Measurements from ENCODE around the gene ASPM. TPM values are rescaled to one million over a fixed set of nuclear protein-coding genes. Genes with fewer than 3 reads are reported as not detected.

The ASPM gene
- total RNA-seq, 1 experiment from 2014 or later = 29.9 TPM

DNA sequence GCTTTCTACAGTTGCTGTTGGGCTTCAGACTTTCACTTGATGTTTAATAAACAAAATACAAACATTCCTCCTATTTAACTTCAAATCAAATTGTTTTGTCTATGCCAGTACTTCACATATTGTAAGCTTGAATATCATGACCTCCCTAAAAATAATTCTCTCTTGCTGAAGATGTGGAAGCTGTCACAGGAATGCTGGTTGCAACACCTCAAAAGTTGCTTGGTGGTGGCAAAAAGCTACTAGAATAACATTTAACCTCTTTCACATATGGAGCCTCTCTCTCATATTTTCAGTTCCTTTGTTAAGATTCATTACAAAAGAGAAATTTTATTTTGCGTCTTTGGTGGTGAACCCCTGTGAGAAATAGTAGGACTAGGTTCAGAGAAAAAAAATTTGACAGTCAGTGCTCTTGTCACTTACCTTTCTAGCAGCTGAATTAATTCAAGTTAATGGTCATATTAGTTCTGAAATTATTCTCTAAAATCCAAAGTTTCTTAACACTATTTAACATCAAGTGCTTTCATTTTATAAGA, 53.9 kb downstream of the ASPM start:
- Histone ChIP-seq H3K36me3 (ENCODE audit: control insufficient read depth in 1 of 2, insufficient read depth in 2 of 2, low read length in 2 of 2) (peaks cover 17 to 22% of the 10 kb centered on the region in 2 experiments), H3K27me3 (ENCODE audit: insufficient read depth, low read length) (no peaks in the 10 kb centered on the region), H4K20me1 (ENCODE audit: insufficient read depth) (no peaks in the 10 kb centered on the region), H3K4me3 (replicated peaks in 1 of 2; ENCODE audit: low read depth in 1 of 2, low read length in 2 of 2) (no peak overlapping the region), H3K4me1 (ENCODE audit: control insufficient read depth in 1 of 2, insufficient read depth in 2 of 2, low read length in 2 of 2) (no peaks in the 10 kb centered on the region), H3K9me3 (ENCODE audit: control insufficient read depth in 1 of 2, insufficient read depth in 1 of 2, low read depth in 1 of 2, low read length in 2 of 2) (no peaks in the 10 kb centered on the region), H2AFZ (ENCODE audit: low read depth, low read length, poor library complexity, severe bottlenecking) (no peak overlapping the region), H3K4me2 (ENCODE audit: low read length) (no peak overlapping the region), H3K79me2 (ENCODE audit: insufficient read depth, low read length) (no peaks in the 10 kb centered on the region), H3K9ac (ENCODE audit: low read length) (no peak overlapping the region), H3K9me2 (ENCODE audit: insufficient read depth) (no peaks in the 10 kb centered on the region), H3K27ac (ENCODE audit: low read depth, low read length) (no peak overlapping the region)
- no peak for DNase-seq (ENCODE audit: low read depth, low spot score)
- TF ChIP-seq RAD21 (IDR thresholded peaks at IDR 0.05; ENCODE audit: low read depth) = no peak
- TF ChIP-seq, protein P1, sequence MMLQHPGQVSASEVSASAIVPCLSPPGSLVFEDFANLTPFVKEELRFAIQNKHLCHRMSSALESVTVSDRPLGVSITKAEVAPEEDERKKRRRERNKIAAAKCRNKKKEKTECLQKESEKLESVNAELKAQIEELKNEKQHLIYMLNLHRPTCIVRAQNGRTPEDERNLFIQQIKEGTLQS (IDR thresholded peaks at IDR 0.05) = no peak
- TF ChIP-seq YY1 (IDR thresholded peaks at IDR 0.05; ENCODE audit: extremely low read depth, insufficient replicate concordance, low read depth, low read length) = no peak
- no peak for TF ChIP-seq CEBPB (IDR thresholded peaks at IDR 0.05; ENCODE audit: low read depth)
- TF ChIP-seq SRF (IDR thresholded peaks at IDR 0.05; ENCODE audit: low read depth) = no peak
- TF ChIP-seq SP1 (IDR thresholded peaks at IDR 0.05; ENCODE audit: low read depth) = no peak
- no peak for TF ChIP-seq CBX3 (IDR thresholded peaks at IDR 0.05; ENCODE audit: low read depth)
- TF ChIP-seq, protein P2, sequence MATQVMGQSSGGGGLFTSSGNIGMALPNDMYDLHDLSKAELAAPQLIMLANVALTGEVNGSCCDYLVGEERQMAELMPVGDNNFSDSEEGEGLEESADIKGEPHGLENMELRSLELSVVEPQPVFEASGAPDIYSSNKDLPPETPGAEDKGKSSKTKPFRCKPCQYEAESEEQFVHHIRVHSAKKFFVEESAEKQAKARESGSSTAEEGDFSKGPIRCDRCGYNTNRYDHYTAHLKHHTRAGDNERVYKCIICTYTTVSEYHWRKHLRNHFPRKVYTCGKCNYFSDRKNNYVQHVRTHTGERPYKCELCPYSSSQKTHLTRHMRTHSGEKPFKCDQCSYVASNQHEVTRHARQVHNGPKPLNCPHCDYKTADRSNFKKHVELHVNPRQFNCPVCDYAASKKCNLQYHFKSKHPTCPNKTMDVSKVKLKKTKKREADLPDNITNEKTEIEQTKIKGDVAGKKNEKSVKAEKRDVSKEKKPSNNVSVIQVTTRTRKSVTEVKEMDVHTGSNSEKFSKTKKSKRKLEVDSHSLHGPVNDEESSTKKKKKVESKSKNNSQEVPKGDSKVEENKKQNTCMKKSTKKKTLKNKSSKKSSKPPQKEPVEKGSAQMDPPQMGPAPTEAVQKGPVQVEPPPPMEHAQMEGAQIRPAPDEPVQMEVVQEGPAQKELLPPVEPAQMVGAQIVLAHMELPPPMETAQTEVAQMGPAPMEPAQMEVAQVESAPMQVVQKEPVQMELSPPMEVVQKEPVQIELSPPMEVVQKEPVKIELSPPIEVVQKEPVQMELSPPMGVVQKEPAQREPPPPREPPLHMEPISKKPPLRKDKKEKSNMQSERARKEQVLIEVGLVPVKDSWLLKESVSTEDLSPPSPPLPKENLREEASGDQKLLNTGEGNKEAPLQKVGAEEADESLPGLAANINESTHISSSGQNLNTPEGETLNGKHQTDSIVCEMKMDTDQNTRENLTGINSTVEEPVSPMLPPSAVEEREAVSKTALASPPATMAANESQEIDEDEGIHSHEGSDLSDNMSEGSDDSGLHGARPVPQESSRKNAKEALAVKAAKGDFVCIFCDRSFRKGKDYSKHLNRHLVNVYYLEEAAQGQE (IDR thresholded peaks at IDR 0.05; ENCODE audit: low read depth) = no peak
- no peak for TF ChIP-seq JUND (IDR thresholded peaks at IDR 0.05)
- TF ChIP-seq, protein P3, sequence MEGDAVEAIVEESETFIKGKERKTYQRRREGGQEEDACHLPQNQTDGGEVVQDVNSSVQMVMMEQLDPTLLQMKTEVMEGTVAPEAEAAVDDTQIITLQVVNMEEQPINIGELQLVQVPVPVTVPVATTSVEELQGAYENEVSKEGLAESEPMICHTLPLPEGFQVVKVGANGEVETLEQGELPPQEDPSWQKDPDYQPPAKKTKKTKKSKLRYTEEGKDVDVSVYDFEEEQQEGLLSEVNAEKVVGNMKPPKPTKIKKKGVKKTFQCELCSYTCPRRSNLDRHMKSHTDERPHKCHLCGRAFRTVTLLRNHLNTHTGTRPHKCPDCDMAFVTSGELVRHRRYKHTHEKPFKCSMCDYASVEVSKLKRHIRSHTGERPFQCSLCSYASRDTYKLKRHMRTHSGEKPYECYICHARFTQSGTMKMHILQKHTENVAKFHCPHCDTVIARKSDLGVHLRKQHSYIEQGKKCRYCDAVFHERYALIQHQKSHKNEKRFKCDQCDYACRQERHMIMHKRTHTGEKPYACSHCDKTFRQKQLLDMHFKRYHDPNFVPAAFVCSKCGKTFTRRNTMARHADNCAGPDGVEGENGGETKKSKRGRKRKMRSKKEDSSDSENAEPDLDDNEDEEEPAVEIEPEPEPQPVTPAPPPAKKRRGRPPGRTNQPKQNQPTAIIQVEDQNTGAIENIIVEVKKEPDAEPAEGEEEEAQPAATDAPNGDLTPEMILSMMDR (IDR thresholded peaks at IDR 0.05 in 2 of 3, conservative IDR thresholded peaks at IDR 0.05 in 1 of 3; ENCODE audit: borderline replicate concordance in 1 of 3, insufficient read depth in 1 of 3, low read depth in 2 of 3, low read length in 2 of 3) = no peak
- no peak for TF ChIP-seq POLR2A (IDR thresholded peaks at IDR 0.05; ENCODE audit: borderline replicate concordance, extremely low read depth, insufficient read depth, insufficient read length)
- TF ChIP-seq, protein P4, sequence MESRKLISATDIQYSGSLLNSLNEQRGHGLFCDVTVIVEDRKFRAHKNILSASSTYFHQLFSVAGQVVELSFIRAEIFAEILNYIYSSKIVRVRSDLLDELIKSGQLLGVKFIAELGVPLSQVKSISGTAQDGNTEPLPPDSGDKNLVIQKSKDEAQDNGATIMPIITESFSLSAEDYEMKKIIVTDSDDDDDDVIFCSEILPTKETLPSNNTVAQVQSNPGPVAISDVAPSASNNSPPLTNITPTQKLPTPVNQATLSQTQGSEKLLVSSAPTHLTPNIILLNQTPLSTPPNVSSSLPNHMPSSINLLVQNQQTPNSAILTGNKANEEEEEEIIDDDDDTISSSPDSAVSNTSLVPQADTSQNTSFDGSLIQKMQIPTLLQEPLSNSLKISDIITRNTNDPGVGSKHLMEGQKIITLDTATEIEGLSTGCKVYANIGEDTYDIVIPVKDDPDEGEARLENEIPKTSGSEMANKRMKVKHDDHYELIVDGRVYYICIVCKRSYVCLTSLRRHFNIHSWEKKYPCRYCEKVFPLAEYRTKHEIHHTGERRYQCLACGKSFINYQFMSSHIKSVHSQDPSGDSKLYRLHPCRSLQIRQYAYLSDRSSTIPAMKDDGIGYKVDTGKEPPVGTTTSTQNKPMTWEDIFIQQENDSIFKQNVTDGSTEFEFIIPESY (IDR thresholded peaks at IDR 0.05; ENCODE audit: extremely low read depth, insufficient replicate concordance, low read length) = no peak
- no peak for TF ChIP-seq TCF7L2 (IDR thresholded peaks at IDR 0.05; ENCODE audit: borderline replicate concordance, extremely low read depth, insufficient read depth, insufficient read length)
- BruUV-seq (replicated peaks) = no TSS peak
- ChIA-PET CTCF (no interaction called here), RAD21 (ENCODE audit: low non-redundant PET in 1 of 2, low total read pairs in 2 of 2, uncharacterized antibody in 2 of 2, unreplicated experiment in 2 of 2) (no interaction called here), POLR2A (no interaction called here)
- intact Hi-C loops (cut with micrococcal nuclease) = no loop called here
- ATAC-seq = no peak

Data from HCT116 (cell line).